ENCODE data around the gene DIP2C.

GRCh38 chr10:516764-517163, 172.7 kb downstream of the DIP2C start:
- TF ChIP-seq, protein P1, sequence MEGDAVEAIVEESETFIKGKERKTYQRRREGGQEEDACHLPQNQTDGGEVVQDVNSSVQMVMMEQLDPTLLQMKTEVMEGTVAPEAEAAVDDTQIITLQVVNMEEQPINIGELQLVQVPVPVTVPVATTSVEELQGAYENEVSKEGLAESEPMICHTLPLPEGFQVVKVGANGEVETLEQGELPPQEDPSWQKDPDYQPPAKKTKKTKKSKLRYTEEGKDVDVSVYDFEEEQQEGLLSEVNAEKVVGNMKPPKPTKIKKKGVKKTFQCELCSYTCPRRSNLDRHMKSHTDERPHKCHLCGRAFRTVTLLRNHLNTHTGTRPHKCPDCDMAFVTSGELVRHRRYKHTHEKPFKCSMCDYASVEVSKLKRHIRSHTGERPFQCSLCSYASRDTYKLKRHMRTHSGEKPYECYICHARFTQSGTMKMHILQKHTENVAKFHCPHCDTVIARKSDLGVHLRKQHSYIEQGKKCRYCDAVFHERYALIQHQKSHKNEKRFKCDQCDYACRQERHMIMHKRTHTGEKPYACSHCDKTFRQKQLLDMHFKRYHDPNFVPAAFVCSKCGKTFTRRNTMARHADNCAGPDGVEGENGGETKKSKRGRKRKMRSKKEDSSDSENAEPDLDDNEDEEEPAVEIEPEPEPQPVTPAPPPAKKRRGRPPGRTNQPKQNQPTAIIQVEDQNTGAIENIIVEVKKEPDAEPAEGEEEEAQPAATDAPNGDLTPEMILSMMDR (IDR thresholded peaks at IDR 0.05) = no peak
- TF ChIP-seq POLR2A (IDR thresholded peaks at IDR 0.05) (no peak), POLR2AphosphoS5 (IDR thresholded peaks at IDR 0.05) (no peak)

All from prostate gland (tissue), 2 donors.